HEK293T (cell line): ENCODE measurements around the gene KMT2E.
"Not testable (repeated sequence)": the region's sequence is repeated elsewhere in the genome, so short reads cannot be mapped to it uniquely, and the experiment has no call there.

Source experiments
- CTCF ChIA-PET: fragments of 350-600 bp; formaldehyde crosslinking; extraction: SDS; loops from one replicate; lab custom pipeline; 2021; ENCODE audit warnings: antibody characterized with exemption, inconsistent platforms; lab: Yijun Ruan, JAX
- POLR2A ChIA-PET: fragments of 350-600 bp; formaldehyde crosslinking; extraction: SDS; loops from one replicate; lab custom pipeline; 2020; ENCODE audit warnings: antibody characterized with exemption, inconsistent platforms; lab: Yijun Ruan, JAX
- DNase-seq: peaks from one replicate; pipeline ENCODE4 v3.0.0; 2012; ENCODE audit warnings: mixed read lengths; ENCODE audit errors: extremely low spot score
- ARNT ChIP-seq: fragments of 450-650 bp; IDR thresholded peaks from 2 replicates; pipeline ENCODE4 v1.6.1; 2017; ENCODE audit warnings: mild to moderate bottlenecking
- BHLHE40 ChIP-seq: fragments of 450-650 bp; IDR thresholded peaks from 2 replicates; pipeline ENCODE4 v1.6.1; 2016; ENCODE audit warnings: mild to moderate bottlenecking, moderate library complexity, borderline replicate concordance
- CTBP1 ChIP-seq: fragments of 450-650 bp; IDR thresholded peaks from 2 replicates; pipeline ENCODE4 v1.6.1; 2016; ENCODE audit warnings: borderline replicate concordance
- ELF4 ChIP-seq: fragments of 450-650 bp; IDR thresholded peaks from 2 replicates; pipeline ENCODE4 v1.6.1; 2017; ENCODE audit warnings: antibody characterized with exemption
- FOXA1 ChIP-seq: fragments of 450-650 bp; IDR thresholded peaks from 2 replicates; pipeline ENCODE4 v1.6.1; 2016; ENCODE audit warnings: mild to moderate bottlenecking
- FOXK2 ChIP-seq: fragments of 450-650 bp; IDR thresholded peaks from 2 replicates; pipeline ENCODE4 v1.6.1; 2016; ENCODE audit warnings: mild to moderate bottlenecking
- FOXM1 ChIP-seq: fragments of 450-650 bp; IDR thresholded peaks from 2 replicates; pipeline ENCODE4 v1.6.1; 2017; ENCODE audit warnings: mild to moderate bottlenecking, borderline replicate concordance
- HDGF ChIP-seq: fragments of 450-650 bp; IDR thresholded peaks from 2 replicates; pipeline ENCODE4 v1.6.1; 2017; ENCODE audit warnings: antibody characterized with exemption, borderline replicate concordance
- L3MBTL2 ChIP-seq: fragments of 450-650 bp; conservative IDR thresholded peaks from 2 replicates; pipeline ENCODE4 v1.6.1; 2016; ENCODE audit warnings: mild to moderate bottlenecking
- LEF1 ChIP-seq: fragments of 450-650 bp; IDR thresholded peaks from 2 replicates; pipeline ENCODE4 v1.6.1; 2017; ENCODE audit warnings: mild to moderate bottlenecking, borderline replicate concordance
- NFRKB ChIP-seq: fragments of 450-650 bp; IDR thresholded peaks from 2 replicates; pipeline ENCODE4 v1.6.1; 2016; ENCODE audit warnings: mild to moderate bottlenecking, moderate library complexity
- SP1 ChIP-seq: fragments of 450-650 bp; IDR thresholded peaks from 2 replicates; pipeline ENCODE4 v1.6.1; 2017
- SUZ12 ChIP-seq: fragments of 450-650 bp; IDR thresholded peaks from 2 replicates; pipeline ENCODE4 v1.6.1; 2016; ENCODE audit warnings: mild to moderate bottlenecking
- TARDBP ChIP-seq: fragments of 450-650 bp; IDR thresholded peaks from 2 replicates; pipeline ENCODE4 v1.6.1; 2016
- ZNF384 ChIP-seq: fragments of 450-650 bp; IDR thresholded peaks from 2 replicates; pipeline ENCODE4 v1.6.1; 2016
- TF ChIP-seq, protein P1 (sequence below): fragments of 450-650 bp; IDR thresholded peaks from 2 replicates; pipeline ENCODE4 v1.6.1; 2016

KMT2E gene

DNA sequence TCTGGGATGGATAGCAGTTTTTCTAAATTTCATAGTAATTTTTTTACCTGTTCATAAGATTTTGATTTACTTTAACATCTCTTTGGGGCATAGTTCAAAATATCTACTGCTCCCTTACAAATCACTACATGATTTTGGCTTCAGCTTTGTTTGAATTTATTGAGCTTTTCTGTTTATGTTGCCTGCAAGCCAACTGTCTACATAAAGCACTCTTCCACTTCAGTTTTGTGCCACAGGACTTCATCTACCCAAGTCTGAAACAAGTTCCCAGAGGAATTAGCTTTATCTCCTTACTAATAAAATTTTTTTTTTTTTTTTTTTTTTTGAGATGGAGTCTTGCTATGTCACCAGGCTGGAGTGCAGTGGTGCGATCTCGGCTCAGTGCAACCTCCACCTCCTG, 45.4 kb upstream of the KMT2E start:
- TF ChIP-seq, protein P1, sequence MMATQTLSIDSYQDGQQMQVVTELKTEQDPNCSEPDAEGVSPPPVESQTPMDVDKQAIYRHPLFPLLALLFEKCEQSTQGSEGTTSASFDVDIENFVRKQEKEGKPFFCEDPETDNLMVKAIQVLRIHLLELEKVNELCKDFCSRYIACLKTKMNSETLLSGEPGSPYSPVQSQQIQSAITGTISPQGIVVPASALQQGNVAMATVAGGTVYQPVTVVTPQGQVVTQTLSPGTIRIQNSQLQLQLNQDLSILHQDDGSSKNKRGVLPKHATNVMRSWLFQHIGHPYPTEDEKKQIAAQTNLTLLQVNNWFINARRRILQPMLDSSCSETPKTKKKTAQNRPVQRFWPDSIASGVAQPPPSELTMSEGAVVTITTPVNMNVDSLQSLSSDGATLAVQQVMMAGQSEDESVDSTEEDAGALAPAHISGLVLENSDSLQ: no peak
- TF ChIP-seq ZNF384: 0 out of 2 replicates have a peak, but pooled peaks have one; percentile 10
- POLR2A ChIA-PET: no interaction called here
- CTCF ChIA-PET: interaction anchor here (0.6 to 1.5 kb wide), 2 partner anchors 13 to 1186 kb away, joined by 4 to 5 read pairs; no protein-coding TSS in a partner anchor
- DNase-seq: no peak

GRCh38 chr7:104969183-104969582, 44.8 kb upstream of the KMT2E start:
- ChIA-PET CTCF (interaction anchor here (1.5 kb wide), 1 partner anchor 13 kb away, joined by 5 read pairs; no protein-coding TSS in a partner anchor), POLR2A (no interaction called here)
- TF ChIP-seq, protein P1: no peak
- no peak for TF ChIP-seq ELF4
- no peak for TF ChIP-seq FOXM1
- TF ChIP-seq NFRKB: no peak
- no peak for TF ChIP-seq FOXK2
- no peak for TF ChIP-seq TARDBP
- TF ChIP-seq FOXA1: no peak
- TF ChIP-seq BHLHE40: no peak
- no peak for DNase-seq

DNA sequence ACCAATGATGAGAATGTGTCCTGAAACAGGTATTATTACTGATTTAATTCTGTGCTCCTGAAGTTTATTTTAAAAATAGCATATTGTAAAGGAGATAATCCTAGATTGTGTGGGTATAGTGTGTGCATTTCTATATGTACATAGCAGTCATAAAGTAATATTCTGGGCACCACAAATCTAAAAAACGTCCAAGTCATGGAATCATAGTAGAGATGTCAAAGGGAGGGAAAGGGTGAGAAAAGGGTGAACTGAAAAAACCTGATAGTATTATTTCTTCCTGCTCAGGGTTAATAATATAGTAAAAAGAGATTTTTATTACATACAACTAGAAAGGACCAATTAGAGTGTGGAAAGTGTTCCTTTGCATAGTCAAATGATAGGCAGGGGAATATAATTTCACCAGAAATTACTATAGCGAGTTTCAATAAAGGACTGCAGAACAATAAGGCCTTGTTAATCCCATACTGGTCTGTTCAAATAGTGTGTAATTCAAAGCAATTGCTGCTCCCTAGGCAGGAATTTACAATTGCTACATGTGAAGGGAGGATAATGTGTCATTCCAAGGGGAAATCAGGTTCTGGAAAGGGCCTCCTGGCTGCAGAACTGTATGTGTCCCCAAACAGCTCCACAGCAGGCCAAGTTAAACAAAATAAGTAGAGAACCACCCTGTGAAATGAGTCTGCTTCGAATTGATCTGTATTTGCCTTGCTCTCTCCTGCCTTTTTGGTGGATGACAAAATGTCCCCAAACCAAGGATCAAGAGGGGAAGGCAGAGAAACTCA, 42.5 kb upstream of the KMT2E start:
- TF ChIP-seq SUZ12: no peak
- TF ChIP-seq, protein P1: no peak
- no peak for TF ChIP-seq FOXA1
- no peak for TF ChIP-seq CTBP1
- TF ChIP-seq ELF4: no peak
- no peak for TF ChIP-seq BHLHE40
- no peak for TF ChIP-seq SP1
- TF ChIP-seq L3MBTL2: no peak
- no peak for TF ChIP-seq ARNT
- TF ChIP-seq LEF1: no peak
- TF ChIP-seq ZNF384: no peak
- ChIA-PET POLR2A (no interaction called here), CTCF (no interaction called here)
- DNase-seq: no peak

DNA sequence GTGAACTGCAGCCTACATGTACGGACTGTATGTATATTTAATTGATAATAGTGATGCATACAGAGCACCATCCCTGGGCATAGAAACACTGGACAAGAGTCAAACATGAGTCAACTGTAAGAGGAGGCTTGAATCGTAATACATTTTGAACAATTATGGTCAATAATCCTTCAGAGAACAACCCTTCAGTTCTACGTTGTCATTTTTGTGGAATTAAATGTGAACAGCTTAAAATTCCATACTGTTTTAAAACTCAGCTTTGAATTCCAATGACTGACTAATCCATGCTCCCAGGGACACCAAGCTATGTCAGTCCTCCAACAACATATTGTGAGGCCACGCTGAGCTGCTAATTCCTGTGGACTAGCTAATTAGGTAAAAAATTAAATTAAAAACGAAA, 41.5 kb upstream of the KMT2E start:
- CTCF ChIA-PET: no interaction called here

DNA sequence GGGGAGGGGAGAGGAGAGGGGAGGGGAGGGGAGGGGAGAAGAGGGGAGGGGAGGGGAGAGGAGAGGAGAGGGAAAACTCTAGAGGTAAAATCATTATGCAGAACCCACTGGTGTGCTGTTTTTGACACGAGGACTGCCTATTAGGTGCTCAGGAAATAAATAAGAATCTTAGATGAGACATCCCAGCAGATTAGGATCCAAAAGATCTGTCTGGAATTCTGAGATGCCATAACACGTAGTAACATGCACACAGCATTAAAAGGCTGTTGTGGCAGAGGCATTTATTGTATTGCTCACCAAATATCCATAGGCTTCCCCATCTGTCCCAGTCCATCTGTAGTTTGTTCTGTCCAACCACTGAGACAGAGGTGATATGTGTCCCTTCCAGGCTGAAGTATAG, 40.8 kb upstream of the KMT2E start:
- CTCF ChIA-PET: no interaction called here
- TF ChIP-seq, protein P1: no peak
- TF ChIP-seq HDGF (no peak), FOXK2 (no peak), ELF4 (no peak), ZNF384 (no peak), FOXA1 (no peak), SP1 (no peak), FOXM1 (no peak), CTBP1 (no peak), BHLHE40 (no peak), TARDBP (no peak), LEF1 (no peak), SUZ12 (no peak), L3MBTL2 (no peak)
- POLR2A ChIA-PET: interaction anchor here (1.3 kb wide), 1 partner anchor 40 kb away, joined by 4 read pairs; no protein-coding TSS in a partner anchor
- DNase-seq: no peak

More for the DNA sequence above, 41.5 kb upstream of the KMT2E start:
- TF ChIP-seq L3MBTL2: no peak
- TF ChIP-seq, protein P1: no peak
- TF ChIP-seq FOXK2: no peak
- TF ChIP-seq FOXM1: no peak
- TF ChIP-seq SP1: no peak
- no peak for TF ChIP-seq ZNF384
- no peak for TF ChIP-seq HDGF
- TF ChIP-seq LEF1: no peak
- no peak for TF ChIP-seq ELF4
- TF ChIP-seq TARDBP: no peak
- POLR2A ChIA-PET: interaction anchor here (1.3 kb wide), 1 partner anchor 41 kb away, joined by 4 read pairs; no protein-coding TSS in a partner anchor
- DNase-seq: no peak

DNA sequence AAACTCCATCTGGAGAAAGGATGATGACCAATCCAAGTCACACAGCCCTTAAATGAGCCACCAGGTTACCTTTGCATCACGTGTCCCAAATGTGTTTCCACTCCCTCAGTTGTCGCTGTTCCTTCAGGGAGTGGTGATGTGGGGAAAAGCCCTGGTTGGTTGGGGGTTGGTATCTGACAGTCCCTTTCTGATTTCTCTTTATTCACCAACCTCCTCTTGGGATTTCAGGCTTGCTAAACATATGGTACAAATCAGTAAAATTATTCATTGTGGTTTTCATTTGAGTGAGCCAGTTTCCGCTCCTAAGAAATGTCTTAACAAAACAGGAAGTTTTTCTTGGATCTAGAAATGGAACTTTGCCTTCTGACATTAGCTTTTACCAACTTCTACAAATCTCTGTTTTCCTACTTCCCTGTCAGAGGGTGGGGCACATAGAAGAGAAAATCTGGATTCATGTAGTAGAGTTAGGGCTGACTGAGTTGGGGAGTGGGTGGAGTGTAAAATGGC, 40.0 kb upstream of the KMT2E start:
- DNase-seq: no peak
- POLR2A ChIA-PET: no interaction called here
- CTCF ChIA-PET: no interaction called here
- TF ChIP-seq SUZ12 (no peak), LEF1 (no peak), FOXM1 (no peak), CTBP1 (no peak), ZNF384 (no peak), L3MBTL2 (no peak), NFRKB (no peak)

GRCh38 chr7:104975553-104975952, 38.5 kb upstream of the KMT2E start:
- DNase-seq, POLR2A ChIA-PET, CTCF ChIA-PET: not testable (repeated sequence)
